ENCODE data around the gene SDK1. TPM values are rescaled to one million over a fixed set of nuclear protein-coding genes. Genes with fewer than 3 reads are reported as not detected.

Gene SDK1
- total RNA-seq, 1 donor, result 0.36 TPM

- DNase-seq (ENCODE audit: insufficient read length, low spot score, missing footprints), result no peak
- H3K27ac ChIP-seq (ENCODE audit: low read depth, low read length), result no peak overlapping the region
These were observed 504.1 kb downstream of the SDK1 start for GRCh38 chr7:3805151-3805550.

GRCh38 chr7:3806516-3806915 lies 505.5 kb downstream of the SDK1 start:
- no peak for TF ChIP-seq CTCF (IDR thresholded peaks at IDR 0.05; ENCODE audit: extremely low read depth, low read depth, low read length)
- Histone ChIP-seq H3K4me1 (ENCODE audit: insufficient read depth, low read length) (no peaks in the 10 kb centered on the region), H3K79me2 (ENCODE audit: insufficient read depth, low read length) (no peaks in the 10 kb centered on the region), H3K9me3 (ENCODE audit: low read depth, low read length) (no peaks in the 10 kb centered on the region), H3K27me3 (ENCODE audit: insufficient read depth, low read length) (no peaks in the 10 kb centered on the region), H3K4me2 (ENCODE audit: insufficient read depth, low read length) (no peak overlapping the region), H3K36me3 (ENCODE audit: insufficient read depth, low read length) (no peaks in the 10 kb centered on the region), H4K20me1 (ENCODE audit: insufficient read depth, low read length) (no peaks in the 10 kb centered on the region), H3K27ac (ENCODE audit: low read depth, low read length) (no peak overlapping the region), H2AFZ (ENCODE audit: low read length) (no peak overlapping the region), H3K4me3 (ENCODE audit: insufficient read depth, low read length) (no peak overlapping the region)
- DNase-seq (ENCODE audit: insufficient read length, low spot score, missing footprints), result no peak

More at GRCh38 chr7:3805151-3805550, 504.1 kb downstream of the SDK1 start:
- Histone ChIP-seq H3K79me2 (ENCODE audit: insufficient read depth, low read length) (no peaks in the 10 kb centered on the region), H4K20me1 (ENCODE audit: insufficient read depth, low read length) (no peaks in the 10 kb centered on the region), H3K9me3 (ENCODE audit: low read depth, low read length) (no peaks in the 10 kb centered on the region), H3K36me3 (ENCODE audit: insufficient read depth, low read length) (no peaks in the 10 kb centered on the region), H3K4me2 (ENCODE audit: insufficient read depth, low read length) (no peak overlapping the region), H3K4me1 (ENCODE audit: insufficient read depth, low read length) (no peaks in the 10 kb centered on the region), H2AFZ (ENCODE audit: low read length) (no peak overlapping the region), H3K27me3 (ENCODE audit: insufficient read depth, low read length) (no peaks in the 10 kb centered on the region), H3K4me3 (ENCODE audit: insufficient read depth, low read length) (no peak overlapping the region)
- no peak for TF ChIP-seq CTCF (IDR thresholded peaks at IDR 0.05; ENCODE audit: extremely low read depth, low read depth, low read length)

- Histone ChIP-seq H3K4me2 (ENCODE audit: insufficient read depth, low read length) (no peak overlapping the region), H3K9me3 (ENCODE audit: low read depth, low read length) (no peaks in the 10 kb centered on the region), H3K36me3 (ENCODE audit: insufficient read depth, low read length) (no peaks in the 10 kb centered on the region), H2AFZ (ENCODE audit: low read length) (no peak overlapping the region), H3K4me1 (ENCODE audit: insufficient read depth, low read length) (no peaks in the 10 kb centered on the region), H3K79me2 (ENCODE audit: insufficient read depth, low read length) (no peaks in the 10 kb centered on the region), H4K20me1 (ENCODE audit: insufficient read depth, low read length) (no peaks in the 10 kb centered on the region), H3K4me3 (ENCODE audit: insufficient read depth, low read length) (no peak overlapping the region), H3K27ac (ENCODE audit: low read depth, low read length) (no peak overlapping the region), H3K27me3 (ENCODE audit: insufficient read depth, low read length) (no peaks in the 10 kb centered on the region)
- DNase-seq (ENCODE audit: insufficient read length, low spot score, missing footprints), result no peak
- no peak for TF ChIP-seq CTCF (IDR thresholded peaks at IDR 0.05; ENCODE audit: extremely low read depth, low read depth, low read length)
These were observed 506.8 kb downstream of the SDK1 start for GRCh38 chr7:3807824-3808223.

GRCh38 chr7:3821488-3821887 lies 520.4 kb downstream of the SDK1 start:
- Histone ChIP-seq H3K79me2 (ENCODE audit: insufficient read depth, low read length) (no peaks in the 10 kb centered on the region), H4K20me1 (ENCODE audit: insufficient read depth, low read length) (no peaks in the 10 kb centered on the region), H3K4me3 (ENCODE audit: insufficient read depth, low read length) (no peak overlapping the region), H3K4me2 (ENCODE audit: insufficient read depth, low read length) (no peak overlapping the region), H3K9me3 (ENCODE audit: low read depth, low read length) (peaks cover 5% of the 10 kb centered on the region), H3K4me1 (ENCODE audit: insufficient read depth, low read length) (no peaks in the 10 kb centered on the region), H3K27ac (ENCODE audit: low read depth, low read length) (no peak overlapping the region), H3K36me3 (ENCODE audit: insufficient read depth, low read length) (no peaks in the 10 kb centered on the region), H2AFZ (ENCODE audit: low read length) (no peak overlapping the region), H3K27me3 (ENCODE audit: insufficient read depth, low read length) (no peaks in the 10 kb centered on the region)
- DNase-seq (ENCODE audit: insufficient read length, low spot score, missing footprints), result no peak
- TF ChIP-seq CTCF (IDR thresholded peaks at IDR 0.05; ENCODE audit: extremely low read depth, low read depth, low read length), result no peak

Data from osteoblast (primary cell).